Stimulated activated CD4-positive, alpha-beta T cell treated with anti-CD3 and anti-CD28 coated beads, Interleukin-12 subunit alpha, Interleukin-12 subunit beta, amount 100 ng/mL, for 4 hours (primary cell): ENCODE measurements around the gene TMEM184B.
"Not testable (repeated sequence)": the region's sequence is repeated elsewhere in the genome, so short reads cannot be mapped to it uniquely, and the experiment has no call there.

Experiments
- DNase-seq: peaks from one replicate; pipeline ENCODE4 v3.0.0-alpha.2; 2020

Gene TMEM184B

GRCh38 chr22:38246046-38246658 lies 26.7 kb downstream of the TMEM184B start:
- no peak for DNase-seq

DNA sequence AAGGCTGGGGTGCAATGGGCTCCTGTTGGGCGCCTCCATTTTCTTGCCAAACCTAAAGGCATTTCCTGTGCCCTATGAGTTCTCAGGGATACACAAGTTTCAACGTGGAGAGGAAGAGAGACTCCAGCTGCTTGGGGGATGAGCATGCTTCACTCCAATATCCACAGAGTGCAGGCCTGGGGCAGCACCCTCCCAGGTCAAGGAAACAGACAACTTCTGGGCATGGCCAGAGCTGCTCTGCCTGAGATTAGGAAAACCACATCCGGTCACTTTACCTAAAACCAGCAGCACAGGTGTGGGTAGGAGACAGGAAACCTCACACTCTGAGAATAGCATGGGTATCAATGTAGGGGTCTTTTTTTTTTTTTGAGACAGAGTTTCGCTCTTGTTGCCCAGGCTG lies 28.7 kb downstream of the TMEM184B start:
- no peak for DNase-seq

GRCh38 chr22:38243007-38243765 lies 29.6 kb downstream of the TMEM184B start:
- DNase-seq = no peak

- DNase-seq = no peak
These were observed 32.0 kb downstream of the TMEM184B start for GRCh38 chr22:38240734-38241252.

DNA sequence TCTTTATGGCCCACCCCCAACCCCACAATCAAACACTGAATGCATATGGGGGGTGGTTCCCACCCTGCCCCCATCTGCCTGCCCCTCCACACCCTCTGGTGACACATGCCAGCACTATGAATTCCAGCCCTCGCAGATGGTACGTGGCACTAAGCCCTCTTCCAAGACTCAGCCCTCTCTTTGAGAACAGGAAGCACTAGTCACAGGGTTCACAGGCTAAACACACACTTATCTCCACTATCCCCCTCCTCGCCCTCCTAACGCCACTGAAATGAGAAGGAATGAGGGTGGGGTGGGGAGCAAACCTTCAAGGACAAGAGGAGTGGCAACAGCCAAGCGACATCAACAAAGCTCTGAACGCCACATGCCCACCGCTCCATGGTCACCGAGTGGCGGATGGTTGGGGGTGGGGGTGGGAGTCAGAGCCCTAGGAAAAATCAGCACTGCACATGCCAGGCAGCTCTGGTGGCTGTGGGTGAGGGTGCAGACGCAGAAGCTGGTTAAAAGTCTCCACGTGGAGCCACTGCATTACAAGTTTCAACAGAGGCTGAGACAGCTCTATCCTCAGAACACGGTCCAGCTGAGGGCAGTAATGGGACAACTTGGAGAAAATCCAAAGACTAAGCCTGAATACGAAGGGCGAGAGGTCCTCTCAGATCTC lies 33.6 kb downstream of the TMEM184B start:
- no peak for DNase-seq

GRCh38 chr22:38238519-38239071 lies 34.2 kb downstream of the TMEM184B start:
- DNase-seq = no peak

DNA sequence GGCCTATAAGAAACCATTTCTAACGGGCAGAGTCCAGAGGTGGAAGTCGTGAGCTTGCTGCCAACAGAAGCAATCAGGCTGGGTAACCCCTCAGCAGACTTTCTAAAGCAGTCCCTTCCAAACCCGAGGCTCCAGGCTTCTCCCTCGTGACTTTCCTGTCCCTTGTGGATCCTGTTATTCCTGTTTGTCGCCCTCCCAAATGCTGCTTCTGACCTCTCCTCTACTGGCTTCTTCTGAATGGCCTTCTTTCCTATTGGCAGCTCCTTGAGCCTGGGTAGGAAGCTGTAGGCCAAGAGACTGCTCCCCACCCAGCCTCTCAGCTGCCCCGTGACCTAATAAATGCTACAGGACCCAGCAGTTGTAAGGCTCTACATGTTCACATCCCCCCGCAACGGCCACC lies 36.0 kb downstream of the TMEM184B start:
- DNase-seq = no peak

DNA sequence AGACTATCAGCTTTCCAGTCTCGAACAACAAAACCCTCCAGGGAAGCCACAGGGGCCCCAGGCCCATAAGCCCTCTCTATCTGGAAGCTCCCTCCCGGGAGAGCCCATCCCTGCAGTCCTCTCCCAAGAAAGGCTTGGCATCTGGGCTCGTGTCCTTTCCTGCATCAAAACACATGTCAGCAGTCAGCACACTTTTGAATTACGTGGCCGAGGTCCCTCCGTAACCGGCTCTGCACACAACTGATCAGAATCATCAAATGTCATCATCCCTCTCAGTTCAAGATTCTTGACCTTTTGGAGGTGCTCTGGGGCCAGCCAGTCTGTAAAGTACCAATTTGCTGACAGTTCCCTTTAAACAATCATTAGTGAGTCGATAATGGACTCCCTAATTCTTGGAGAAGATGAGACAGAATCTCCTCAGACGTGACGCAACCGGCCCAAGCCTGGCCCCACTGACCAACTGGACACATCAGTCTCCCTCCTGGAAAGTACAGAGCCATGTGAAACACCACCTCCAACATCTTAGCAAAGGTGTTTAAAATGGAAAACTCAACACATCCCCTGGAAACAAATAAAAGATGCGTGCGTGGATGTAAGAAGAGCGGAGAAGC lies 37.5 kb downstream of the TMEM184B start:
- DNase-seq = no peak

- DNase-seq = not testable (repeated sequence)
These were observed 39.0 kb downstream of the TMEM184B start for GRCh38 chr22:38233856-38234255.

GRCh38 chr22:38233427-38233826 lies 39.4 kb downstream of the TMEM184B start:
- no peak for DNase-seq

GRCh38 chr22:38232196-38232595 lies 40.6 kb downstream of the TMEM184B start:
- DNase-seq = no peak

DNA sequence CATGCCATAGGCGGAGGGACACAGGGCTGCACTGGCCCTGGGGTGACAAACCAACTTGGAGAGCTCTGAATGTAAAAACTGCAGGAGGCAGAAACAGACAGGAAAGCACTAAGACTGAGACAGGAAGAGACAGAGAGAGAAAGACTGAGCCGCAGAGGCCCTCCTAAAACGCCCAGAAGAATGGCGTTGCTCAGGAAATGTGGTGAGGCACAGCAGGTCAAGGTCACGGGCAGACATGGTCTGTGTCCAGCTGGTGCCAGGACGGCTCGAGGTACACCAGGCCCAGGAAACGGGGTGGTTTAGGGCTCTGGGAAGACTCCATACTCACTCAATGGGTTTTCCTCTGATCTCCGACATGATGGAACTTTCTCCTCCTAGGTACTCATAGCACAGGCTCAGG lies 41.9 kb downstream of the TMEM184B start:
- DNase-seq = no peak

- no peak for DNase-seq
These were observed 42.5 kb downstream of the TMEM184B start for GRCh38 chr22:38230108-38230825.

DNA sequence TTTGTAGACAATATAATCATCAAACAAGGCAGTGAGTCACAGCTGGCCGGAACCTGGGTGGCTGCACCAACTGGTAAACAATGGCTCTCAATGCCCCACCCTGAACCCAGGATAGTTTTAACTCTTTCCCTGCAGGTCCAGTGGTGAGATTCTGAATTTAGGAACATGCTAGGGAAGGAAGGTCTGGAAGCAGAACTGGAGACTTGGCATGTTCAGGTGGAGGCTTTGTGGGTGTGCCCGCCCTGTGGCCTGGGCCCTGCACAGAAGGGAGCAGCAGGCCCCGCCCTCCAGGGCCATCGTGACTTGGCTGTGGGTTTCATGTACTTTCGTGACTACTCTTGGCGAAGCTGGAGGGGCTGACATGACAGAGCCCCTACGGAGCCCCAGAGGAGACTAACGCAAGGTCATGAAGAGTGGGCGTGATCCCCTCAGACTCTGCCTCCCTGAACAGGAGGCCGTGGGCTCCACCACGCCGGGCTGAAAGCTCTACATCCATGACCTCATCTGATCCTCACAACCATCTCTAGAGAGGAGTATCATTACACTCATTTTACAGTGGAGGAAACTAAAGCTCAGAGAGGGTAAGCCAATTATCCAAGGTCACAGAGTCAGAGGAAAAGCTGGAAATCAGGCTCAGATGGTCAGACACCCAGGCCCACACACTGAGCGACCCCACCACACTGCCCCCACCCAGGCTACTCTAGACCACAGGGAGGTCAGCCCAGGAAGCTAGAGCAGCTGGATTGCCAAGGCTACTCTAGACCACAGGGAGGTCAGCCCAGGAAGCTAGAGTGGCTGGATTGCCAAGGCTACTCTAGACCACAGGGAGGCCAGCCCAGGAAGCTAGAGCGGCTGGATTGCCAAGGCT lies 43.7 kb downstream of the TMEM184B start:
- no peak for DNase-seq

- DNase-seq = no peak
These were observed 44.4 kb downstream of the TMEM184B start for GRCh38 chr22:38228326-38228872.

DNA sequence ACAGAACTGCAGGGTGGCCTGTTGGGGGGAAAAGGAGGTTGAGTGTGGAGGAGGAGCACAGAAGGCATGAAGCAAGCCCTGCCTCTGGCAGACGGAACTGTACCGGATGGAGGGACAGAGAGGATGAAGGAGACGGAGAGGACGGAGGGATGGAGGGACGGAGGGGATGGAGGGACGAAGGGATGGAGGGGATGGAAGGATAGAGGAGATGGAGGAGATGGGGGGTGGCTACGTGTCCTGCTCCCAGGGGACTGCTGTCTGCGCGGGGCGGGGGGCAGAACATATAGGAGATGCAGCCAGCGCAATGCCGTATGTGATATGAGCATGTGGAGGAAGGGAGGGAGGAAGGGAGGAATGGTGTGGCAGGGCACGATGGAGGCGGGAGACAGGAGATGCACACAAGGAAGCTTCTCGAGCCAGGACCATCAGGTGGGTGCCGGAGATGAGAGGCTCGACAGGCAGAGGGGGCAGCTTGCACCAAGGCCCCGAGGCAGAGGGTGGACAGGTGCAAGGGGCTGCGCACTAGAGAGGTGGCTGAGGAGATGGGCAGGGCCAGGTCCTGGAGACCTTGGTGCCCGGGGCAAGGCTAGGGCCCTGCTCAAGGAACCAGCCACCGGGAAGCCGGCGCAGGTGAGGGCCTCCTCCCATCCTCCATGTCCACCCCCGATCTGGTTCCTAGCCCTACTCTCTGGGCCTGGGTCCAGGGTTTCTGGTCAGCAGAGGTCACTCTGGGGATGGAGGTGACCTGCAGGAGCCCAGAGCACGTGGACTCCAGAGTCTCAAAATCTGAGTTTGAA lies 45.8 kb downstream of the TMEM184B start:
- DNase-seq = no peak

GRCh38 chr22:38223289-38223960 lies 49.4 kb downstream of the TMEM184B start:
- no peak for DNase-seq

DNA sequence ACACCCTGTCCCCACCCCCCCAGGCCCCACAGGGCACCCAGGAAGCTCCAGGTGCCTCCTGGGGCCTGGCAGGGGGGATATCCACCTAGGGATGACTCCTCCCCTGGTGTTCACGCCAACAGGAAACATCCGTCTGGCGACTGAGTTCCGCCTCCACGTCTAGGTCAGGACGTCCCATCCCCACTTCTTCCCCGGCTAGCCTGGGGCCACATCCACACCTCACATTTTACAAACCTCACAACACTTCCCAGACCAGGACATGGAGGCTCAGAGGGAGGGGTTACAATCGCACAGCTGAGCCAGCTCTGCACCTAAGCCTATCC lies 50.1 kb downstream of the TMEM184B start:
- DNase-seq = no peak

- DNase-seq = no peak
These were observed 50.7 kb downstream of the TMEM184B start for GRCh38 chr22:38221908-38222796.
